Esophagus squamous epithelium (tissue), 5 donors: ENCODE measurements around the gene SPATC1L. TPM values are rescaled to one million over a fixed set of nuclear protein-coding genes. Genes with fewer than 3 reads are reported as not detected.
"Not testable (repeated sequence)": the region's sequence is repeated elsewhere in the genome, so short reads cannot be mapped to it uniquely, and the experiment has no call there.

Experiments used
- DNase-seq: peaks from one replicate; lab custom pipeline; 2025; lab: John Stamatoyannopoulos, UW
- H3K27ac ChIP-seq, 4 donors: fragments of 200-600 bp; sonication (generic); one replicate each; pipeline ENCODE4 v1.5.1; 2016 to 2019; ENCODE audit warnings: mild to moderate bottlenecking in 1 of 4
- H3K27me3 ChIP-seq, 4 donors: fragments of 200-600 bp; sonication (generic); 1 replicate in 3 of 4; 2 replicates in 1 of 4; pipeline versions ENCODE4 v1.5.1 to v1.6.0; 2017 to 2021; ENCODE audit warnings: antibody characterized with exemption in 1 of 4
- H3K36me3 ChIP-seq, 3 donors: fragments of 200-600 bp; sonication (generic); one replicate each; pipeline ENCODE4 v1.5.1; 2016 to 2019
- H3K4me1 ChIP-seq, 3 donors: fragments of 200-600 bp; sonication (generic); one replicate each; pipeline ENCODE4 v1.5.1; 2017 to 2019
- H3K4me3 ChIP-seq, 4 donors: fragments of 200-600 bp; sonication (generic); 1 replicate in 3 of 4; 2 replicates in 1 of 4; pipeline ENCODE4 v1.5.1; 2016 to 2019; ENCODE audit warnings: mild to moderate bottlenecking in 2 of 4, moderate library complexity in 1 of 4
- H3K9me3 ChIP-seq, 3 donors: fragments of 200-600 bp; sonication (generic); one replicate each; pipeline ENCODE4 v1.5.1; 2016 to 2019
- CTCF ChIP-seq, 6 experiments: fragments of 450-650 bp in 4 of 6; fragments of 200-600 bp in 2 of 6; sonication (generic) in 2 of 6; IDR thresholded peaks; one replicate each; pipeline ENCODE4 v1.5.1; 2016 to 2019; ENCODE audit warnings: antibody characterized with exemption in 6 of 6, mild to moderate bottlenecking in 4 of 6, moderate library complexity in 4 of 6
- POLR2A ChIP-seq, 4 donors: fragments of 450-650 bp; IDR thresholded peaks; one replicate each; pipeline ENCODE4 v1.6.1; 2017; ENCODE audit warnings: antibody characterized with exemption in 4 of 4, mild to moderate bottlenecking in 4 of 4, moderate library complexity in 3 of 4
- WGBS, 2 donors: methylation state at CpG; one replicate each; pipeline ENCODE4 v1.1.5; 2018; 5-methylcytosine and 5-hydroxymethylcytosine counted together
- intact Hi-C: fragments of 100-400 bp; cut with DNase I; formaldehyde crosslinking; loops from one replicate; pipeline ENCODE4 v1.15.0; 2022
- total RNA-seq, 4 donors: library from RNA; depleted of rRNA; stranded (reverse); fragments of >200 nt; gene quantifications; one replicate each; pipeline ENCODE4 v1.1.0, GENCODE V29; 2016
- donor health status: DM: yes; HTN: yes; CAD: no.

SPATC1L gene
- total RNA-seq, 4 donors from 2014 or later, result 4.0 to 7.2 (median 6.3) TPM

- H3K27me3 ChIP-seq, result peaks cover 0 to 12% (median 0%) of the 10 kb centered on the region in 4 donors
- no peak overlapping the region for H3K27ac ChIP-seq
- no peak overlapping the region for H3K4me3 ChIP-seq
- TF ChIP-seq POLR2A (IDR thresholded peaks at IDR 0.05) (no peak), CTCF (IDR thresholded peaks at IDR 0.05) (no peak)
- H3K9me3 ChIP-seq, result peaks cover 0 to 4% (median 0%) of the 10 kb centered on the region in 3 donors
- WGBS, 2 donors, result 12 to 63% methylated on average over 2 of the region's 2 CpGs
- no peak for DNase-seq
- no peaks in the 10 kb centered on the region for H3K4me1 ChIP-seq
- intact Hi-C loops, result no loop called here
- H3K36me3 ChIP-seq, result no peaks in the 10 kb centered on the region
Observed at GRCh38 chr21:46171585-46171984, 12.7 kb downstream of the SPATC1L start.

- WGBS, 2 donors, result 83% methylated on average over 1 of the region's 1 CpG; no CpG with 5 or more reads in 1 of the 2 donors
- H3K4me3 ChIP-seq, H3K9me3 ChIP-seq, DNase-seq, H3K27ac ChIP-seq, H3K36me3 ChIP-seq, intact Hi-C loops, H3K4me1 ChIP-seq: not testable (repeated sequence)
- peaks cover 0 to 18% (median 0%) of the 10 kb centered on the region in 4 donors for H3K27me3 ChIP-seq
Observed at GRCh38 chr21:46170436-46171193, 13.6 kb downstream of the SPATC1L start.

- Histone ChIP-seq H3K4me1 (no peaks in the 10 kb centered on the region), H3K9me3 (no peaks in the 10 kb centered on the region), H3K27me3 (peaks cover 0 to 29% (median 0%) of the 10 kb centered on the region in 4 donors), H3K27ac (no peak overlapping the region), H3K4me3 (no peak overlapping the region), H3K36me3 (no peaks in the 10 kb centered on the region)
- TF ChIP-seq POLR2A (IDR thresholded peaks at IDR 0.05) (no peak), CTCF (IDR thresholded peaks at IDR 0.05) (no peak)
- intact Hi-C loops, result no loop called here
- no peak for DNase-seq
- WGBS, 2 donors, result 51 to 61% methylated on average over 7 to 8 of the region's 8 CpGs
Observed at GRCh38 chr21:46168659-46169386, 15.4 kb downstream of the SPATC1L start.

GRCh38 chr21:46168238-46168637 lies 16.0 kb downstream of the SPATC1L start:
- H3K4me1 ChIP-seq, result no peaks in the 10 kb centered on the region
- TF ChIP-seq POLR2A (IDR thresholded peaks at IDR 0.05), result no peak
- TF ChIP-seq CTCF (IDR thresholded peaks at IDR 0.05), result no peak
- H3K27ac ChIP-seq, result no peak overlapping the region
- H3K4me3 ChIP-seq, result no peak overlapping the region
- intact Hi-C loops, result no loop called here
- H3K9me3 ChIP-seq, result no peaks in the 10 kb centered on the region
- no peak for DNase-seq
- no peaks in the 10 kb centered on the region for H3K36me3 ChIP-seq
- 81 to 93% methylated on average over 6 to 7 of the region's 14 CpGs for WGBS, 2 donors
- peaks cover 0 to 32% (median 0%) of the 10 kb centered on the region in 4 donors for H3K27me3 ChIP-seq

GRCh38 chr21:46165098-46165497 lies 19.2 kb downstream of the SPATC1L start:
- intact Hi-C loops, result no loop called here
- no peaks in the 10 kb centered on the region for H3K9me3 ChIP-seq

More at GRCh38 chr21:46165098-46165497, 19.2 kb downstream of the SPATC1L start:
- H3K27ac ChIP-seq, result no peak overlapping the region
- TF ChIP-seq CTCF (IDR thresholded peaks at IDR 0.05), result no peak
- no peak for TF ChIP-seq POLR2A (IDR thresholded peaks at IDR 0.05)
- no peaks in the 10 kb centered on the region for H3K36me3 ChIP-seq
- DNase-seq, result no peak
- H3K4me3 ChIP-seq, result no peak overlapping the region
- H3K4me1 ChIP-seq, result peaks cover 0 to 14% (median 0%) of the 10 kb centered on the region in 3 donors
- H3K27me3 ChIP-seq, result peaks cover 0 to 45% (median 0%) of the 10 kb centered on the region in 4 donors
